Measurements from ENCODE around the gene TRMT61A. TPM values are rescaled to one million over a fixed set of nuclear protein-coding genes. Genes with fewer than 3 reads are reported as not detected.

TRMT61A gene
- total and polyA plus RNA-seq, 2 of the 13 experiments (the other 11 are each of a cell fraction or from before 2014, with no cell fraction given), result 6.5 to 13.6 TPM

DNA sequence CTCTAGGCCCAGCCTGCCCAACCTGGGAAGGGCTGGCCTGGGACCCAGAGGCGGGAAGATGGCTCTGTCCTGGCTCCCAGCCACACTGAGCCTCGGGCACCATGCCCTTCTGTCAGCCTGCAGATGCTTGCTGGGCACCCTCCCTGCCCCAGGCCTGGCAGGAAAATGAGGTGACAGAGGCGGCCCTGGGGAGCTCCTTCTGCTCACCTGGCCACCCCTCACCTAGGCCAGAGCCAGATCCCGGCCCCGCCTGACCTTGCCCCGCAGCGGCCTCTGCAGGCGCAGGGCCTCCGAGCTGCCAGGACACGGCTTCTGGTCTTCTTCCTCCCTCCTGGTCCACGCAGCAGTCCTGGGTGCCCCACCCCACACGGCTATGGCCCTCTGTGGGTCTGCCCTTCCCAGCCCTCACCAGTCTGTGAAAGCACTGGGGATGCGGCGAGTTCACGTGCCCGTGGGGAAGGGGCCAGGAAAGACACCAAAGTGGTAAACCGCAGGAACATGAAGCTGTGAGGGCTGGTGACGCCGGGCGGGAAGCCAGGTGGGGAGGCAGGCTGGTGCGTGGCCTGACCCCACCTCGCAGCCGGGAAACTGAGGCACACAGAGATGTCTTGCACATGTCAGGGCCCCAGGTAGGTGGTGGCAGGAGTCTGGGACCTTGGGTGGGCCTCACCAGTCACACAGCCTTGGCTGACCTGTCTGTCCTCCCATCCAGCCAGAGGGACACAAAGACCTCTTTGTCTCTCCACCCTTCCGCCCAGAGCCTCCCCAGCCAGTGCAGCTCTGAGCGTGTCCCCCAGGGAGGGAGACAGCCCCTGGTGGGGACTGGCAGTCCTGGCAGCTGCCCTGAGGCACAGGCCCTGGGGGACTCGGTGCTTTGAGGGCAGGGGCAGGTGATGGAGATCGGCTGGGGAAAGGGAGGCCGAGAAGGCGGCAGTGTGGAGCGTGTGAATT lies 20.6 kb downstream of the TRMT61A start (continued):
- TF ChIP-seq, protein P1, sequence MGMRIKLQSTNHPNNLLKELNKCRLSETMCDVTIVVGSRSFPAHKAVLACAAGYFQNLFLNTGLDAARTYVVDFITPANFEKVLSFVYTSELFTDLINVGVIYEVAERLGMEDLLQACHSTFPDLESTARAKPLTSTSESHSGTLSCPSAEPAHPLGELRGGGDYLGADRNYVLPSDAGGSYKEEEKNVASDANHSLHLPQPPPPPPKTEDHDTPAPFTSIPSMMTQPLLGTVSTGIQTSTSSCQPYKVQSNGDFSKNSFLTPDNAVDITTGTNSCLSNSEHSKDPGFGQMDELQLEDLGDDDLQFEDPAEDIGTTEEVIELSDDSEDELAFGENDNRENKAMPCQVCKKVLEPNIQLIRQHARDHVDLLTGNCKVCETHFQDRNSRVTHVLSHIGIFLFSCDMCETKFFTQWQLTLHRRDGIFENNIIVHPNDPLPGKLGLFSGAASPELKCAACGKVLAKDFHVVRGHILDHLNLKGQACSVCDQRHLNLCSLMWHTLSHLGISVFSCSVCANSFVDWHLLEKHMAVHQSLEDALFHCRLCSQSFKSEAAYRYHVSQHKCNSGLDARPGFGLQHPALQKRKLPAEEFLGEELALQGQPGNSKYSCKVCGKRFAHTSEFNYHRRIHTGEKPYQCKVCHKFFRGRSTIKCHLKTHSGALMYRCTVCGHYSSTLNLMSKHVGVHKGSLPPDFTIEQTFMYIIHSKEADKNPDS (CRISPR knock-in tag; IDR thresholded peaks at IDR 0.05), result no peak
- TF ChIP-seq HCFC1 (IDR thresholded peaks at IDR 0.05; ENCODE audit: low read depth, low read length) (no peak), POGZ (CRISPR knock-in tag; IDR thresholded peaks at IDR 0.05) (no peak), U2AF2 (IDR thresholded peaks at IDR 0.05; ENCODE audit: low read depth, low read length) (no peak), TBX2 (CRISPR knock-in tag; IDR thresholded peaks at IDR 0.05; ENCODE audit: borderline replicate concordance) (peak; percentile 55), DNMT1 (CRISPR knock-in tag; IDR thresholded peaks at IDR 0.05) (no peak), PHF5A (CRISPR knock-in tag; IDR thresholded peaks at IDR 0.05; ENCODE audit: low read depth, unreplicated experiment) (peak; percentile 49), SIN3B (IDR thresholded peaks at IDR 0.05; ENCODE audit: low read length) (no peak), ARID2 (CRISPR knock-in tag; IDR thresholded peaks at IDR 0.05; ENCODE audit: borderline replicate concordance) (no peak), ZNF44 (CRISPR knock-in tag; IDR thresholded peaks at IDR 0.05) (0 out of 2 replicates have a peak, but pooled peaks have one; percentile 34), SNAI1 (CRISPR knock-in tag; IDR thresholded peaks at IDR 0.05; ENCODE audit: borderline replicate concordance) (no peak)
- TF ChIP-seq, protein P2, sequence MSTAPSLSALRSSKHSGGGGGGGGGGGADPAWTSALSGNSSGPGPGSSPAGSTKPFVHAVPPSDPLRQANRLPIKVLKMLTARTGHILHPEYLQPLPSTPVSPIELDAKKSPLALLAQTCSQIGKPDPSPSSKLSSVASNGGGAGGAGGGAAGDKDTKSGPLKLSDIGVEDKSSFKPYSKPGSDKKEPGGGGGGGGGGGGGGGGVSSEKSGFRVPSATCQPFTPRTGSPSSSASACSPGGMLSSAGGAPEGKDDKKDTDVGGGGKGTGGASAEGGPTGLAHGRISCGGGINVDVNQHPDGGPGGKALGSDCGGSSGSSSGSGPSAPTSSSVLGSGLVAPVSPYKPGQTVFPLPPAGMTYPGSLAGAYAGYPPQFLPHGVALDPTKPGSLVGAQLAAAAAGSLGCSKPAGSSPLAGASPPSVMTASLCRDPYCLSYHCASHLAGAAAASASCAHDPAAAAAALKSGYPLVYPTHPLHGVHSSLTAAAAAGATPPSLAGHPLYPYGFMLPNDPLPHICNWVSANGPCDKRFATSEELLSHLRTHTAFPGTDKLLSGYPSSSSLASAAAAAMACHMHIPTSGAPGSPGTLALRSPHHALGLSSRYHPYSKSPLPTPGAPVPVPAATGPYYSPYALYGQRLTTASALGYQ (CRISPR knock-in tag; IDR thresholded peaks at IDR 0.05), result no peak
- TF ChIP-seq, protein P3, sequence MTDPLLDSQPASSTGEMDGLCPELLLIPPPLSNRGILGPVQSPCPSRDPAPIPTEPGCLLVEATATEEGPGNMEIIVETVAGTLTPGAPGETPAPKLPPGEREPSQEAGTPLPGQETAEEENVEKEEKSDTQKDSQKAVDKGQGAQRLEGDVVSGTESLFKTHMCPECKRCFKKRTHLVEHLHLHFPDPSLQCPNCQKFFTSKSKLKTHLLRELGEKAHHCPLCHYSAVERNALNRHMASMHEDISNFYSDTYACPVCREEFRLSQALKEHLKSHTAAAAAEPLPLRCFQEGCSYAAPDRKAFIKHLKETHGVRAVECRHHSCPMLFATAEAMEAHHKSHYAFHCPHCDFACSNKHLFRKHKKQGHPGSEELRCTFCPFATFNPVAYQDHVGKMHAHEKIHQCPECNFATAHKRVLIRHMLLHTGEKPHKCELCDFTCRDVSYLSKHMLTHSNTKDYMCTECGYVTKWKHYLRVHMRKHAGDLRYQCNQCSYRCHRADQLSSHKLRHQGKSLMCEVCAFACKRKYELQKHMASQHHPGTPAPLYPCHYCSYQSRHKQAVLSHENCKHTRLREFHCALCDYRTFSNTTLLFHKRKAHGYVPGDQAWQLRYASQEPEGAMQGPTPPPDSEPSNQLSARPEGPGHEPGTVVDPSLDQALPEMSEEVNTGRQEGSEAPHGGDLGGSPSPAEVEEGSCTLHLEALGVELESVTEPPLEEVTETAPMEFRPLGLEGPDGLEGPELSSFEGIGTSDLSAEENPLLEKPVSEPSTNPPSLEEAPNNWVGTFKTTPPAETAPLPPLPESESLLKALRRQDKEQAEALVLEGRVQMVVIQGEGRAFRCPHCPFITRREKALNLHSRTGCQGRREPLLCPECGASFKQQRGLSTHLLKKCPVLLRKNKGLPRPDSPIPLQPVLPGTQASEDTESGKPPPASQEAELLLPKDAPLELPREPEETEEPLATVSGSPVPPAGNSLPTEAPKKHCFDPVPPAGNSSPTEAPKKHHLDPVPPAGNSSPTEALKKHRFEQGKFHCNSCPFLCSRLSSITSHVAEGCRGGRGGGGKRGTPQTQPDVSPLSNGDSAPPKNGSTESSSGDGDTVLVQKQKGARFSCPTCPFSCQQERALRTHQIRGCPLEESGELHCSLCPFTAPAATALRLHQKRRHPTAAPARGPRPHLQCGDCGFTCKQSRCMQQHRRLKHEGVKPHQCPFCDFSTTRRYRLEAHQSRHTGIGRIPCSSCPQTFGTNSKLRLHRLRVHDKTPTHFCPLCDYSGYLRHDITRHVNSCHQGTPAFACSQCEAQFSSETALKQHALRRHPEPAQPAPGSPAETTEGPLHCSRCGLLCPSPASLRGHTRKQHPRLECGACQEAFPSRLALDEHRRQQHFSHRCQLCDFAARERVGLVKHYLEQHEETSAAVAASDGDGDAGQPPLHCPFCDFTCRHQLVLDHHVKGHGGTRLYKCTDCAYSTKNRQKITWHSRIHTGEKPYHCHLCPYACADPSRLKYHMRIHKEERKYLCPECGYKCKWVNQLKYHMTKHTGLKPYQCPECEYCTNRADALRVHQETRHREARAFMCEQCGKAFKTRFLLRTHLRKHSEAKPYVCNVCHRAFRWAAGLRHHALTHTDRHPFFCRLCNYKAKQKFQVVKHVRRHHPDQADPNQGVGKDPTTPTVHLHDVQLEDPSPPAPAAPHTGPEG (CRISPR knock-in tag; IDR thresholded peaks at IDR 0.05), result no peak
- TF ChIP-seq, protein P4, sequence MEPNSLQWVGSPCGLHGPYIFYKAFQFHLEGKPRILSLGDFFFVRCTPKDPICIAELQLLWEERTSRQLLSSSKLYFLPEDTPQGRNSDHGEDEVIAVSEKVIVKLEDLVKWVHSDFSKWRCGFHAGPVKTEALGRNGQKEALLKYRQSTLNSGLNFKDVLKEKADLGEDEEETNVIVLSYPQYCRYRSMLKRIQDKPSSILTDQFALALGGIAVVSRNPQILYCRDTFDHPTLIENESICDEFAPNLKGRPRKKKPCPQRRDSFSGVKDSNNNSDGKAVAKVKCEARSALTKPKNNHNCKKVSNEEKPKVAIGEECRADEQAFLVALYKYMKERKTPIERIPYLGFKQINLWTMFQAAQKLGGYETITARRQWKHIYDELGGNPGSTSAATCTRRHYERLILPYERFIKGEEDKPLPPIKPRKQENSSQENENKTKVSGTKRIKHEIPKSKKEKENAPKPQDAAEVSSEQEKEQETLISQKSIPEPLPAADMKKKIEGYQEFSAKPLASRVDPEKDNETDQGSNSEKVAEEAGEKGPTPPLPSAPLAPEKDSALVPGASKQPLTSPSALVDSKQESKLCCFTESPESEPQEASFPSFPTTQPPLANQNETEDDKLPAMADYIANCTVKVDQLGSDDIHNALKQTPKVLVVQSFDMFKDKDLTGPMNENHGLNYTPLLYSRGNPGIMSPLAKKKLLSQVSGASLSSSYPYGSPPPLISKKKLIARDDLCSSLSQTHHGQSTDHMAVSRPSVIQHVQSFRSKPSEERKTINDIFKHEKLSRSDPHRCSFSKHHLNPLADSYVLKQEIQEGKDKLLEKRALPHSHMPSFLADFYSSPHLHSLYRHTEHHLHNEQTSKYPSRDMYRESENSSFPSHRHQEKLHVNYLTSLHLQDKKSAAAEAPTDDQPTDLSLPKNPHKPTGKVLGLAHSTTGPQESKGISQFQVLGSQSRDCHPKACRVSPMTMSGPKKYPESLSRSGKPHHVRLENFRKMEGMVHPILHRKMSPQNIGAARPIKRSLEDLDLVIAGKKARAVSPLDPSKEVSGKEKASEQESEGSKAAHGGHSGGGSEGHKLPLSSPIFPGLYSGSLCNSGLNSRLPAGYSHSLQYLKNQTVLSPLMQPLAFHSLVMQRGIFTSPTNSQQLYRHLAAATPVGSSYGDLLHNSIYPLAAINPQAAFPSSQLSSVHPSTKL (CRISPR knock-in tag; IDR thresholded peaks at IDR 0.05), result peak; percentile 58
